HG03135 (cell line): Measurements from ENCODE around the gene TNXB.
"Not testable (repeated sequence)": the region's sequence is repeated elsewhere in the genome, so short reads cannot be mapped to it uniquely, and the experiment has no call there.

ENCODE experiments used
- ATAC-seq: cut with Tn5 transposase; IDR thresholded peaks from one replicate; pipeline ENCODE4 v1.9.1; 2021; ENCODE audit warnings: mild to moderate bottlenecking, moderate library complexity; ENCODE audit not compliant: unreplicated experiment

TNXB gene

DNA sequence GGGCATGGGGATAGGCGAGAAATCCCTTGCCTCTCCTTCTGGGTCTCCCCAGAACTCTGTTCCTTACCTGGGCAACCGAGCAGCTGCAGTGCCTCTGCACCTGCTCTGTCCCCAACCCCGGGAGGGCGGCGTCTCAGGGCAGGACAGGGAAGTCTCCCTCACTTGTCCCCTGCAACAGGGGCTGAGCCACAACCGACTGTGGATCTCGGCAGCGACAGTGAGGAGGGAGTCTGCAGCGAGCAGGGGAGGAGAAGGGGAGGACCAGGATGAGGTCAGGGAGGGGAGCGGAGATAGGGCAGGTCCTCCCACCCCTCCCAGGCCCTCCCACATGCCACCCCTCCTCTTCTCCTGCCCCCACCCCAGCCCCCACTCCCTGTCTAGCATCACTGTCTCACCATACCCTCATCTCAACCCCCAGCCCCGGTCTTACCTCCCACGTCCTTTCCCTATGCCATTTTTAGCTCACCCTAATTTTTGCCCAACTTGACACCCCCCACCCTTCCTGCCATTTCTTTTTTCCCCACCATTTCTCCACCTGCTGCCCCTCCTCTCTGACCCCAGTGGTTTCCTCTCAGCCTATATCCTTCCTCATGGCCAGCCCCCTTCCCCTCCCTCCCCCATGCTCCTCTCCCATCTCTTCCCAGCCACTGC lies at the start of gene TNXB:
TNXB (minus strand) TSS at position 225 of the 651 bp plus-strand sequence. CDS start 11,140 bp downstream, outside the sequence.
- ATAC-seq = no peak

DNA sequence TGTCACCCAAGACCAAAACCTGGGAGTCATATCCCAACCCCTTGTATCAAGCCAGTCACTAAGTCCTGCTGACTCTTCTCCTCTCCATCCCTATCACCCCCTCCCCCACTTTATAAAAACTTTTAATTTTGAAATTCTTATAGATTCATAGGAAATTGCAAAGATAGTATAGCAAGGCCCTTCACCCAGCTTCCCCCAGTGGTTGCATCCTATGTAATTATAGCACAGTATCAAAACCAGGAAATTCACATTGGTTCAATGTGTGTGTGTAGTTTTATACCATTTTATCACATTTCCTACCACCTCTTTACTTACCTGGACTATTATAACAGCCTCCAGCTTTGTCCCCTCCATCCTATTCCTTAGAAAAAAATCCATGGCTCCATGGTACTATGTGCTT lies 48.9 kb upstream of the TNXB start:
- no peak for ATAC-seq

- ATAC-seq = no peak
Observed at GRCh38 chr6:32156891-32157290, 47.8 kb upstream of the TNXB start.

GRCh38 chr6:32154514-32155161 lies 45.5 kb upstream of the TNXB start:
- ATAC-seq = peak; percentile 52

- no peak for ATAC-seq
Observed at GRCh38 chr6:32153564-32154513, 44.7 kb upstream of the TNXB start, which contains the start of gene PPT2. Gene PPT2, plus strand, starts transcription at chr6:32154141. Its CDS starts 454 bp downstream, at chr6:32154595.

DNA sequence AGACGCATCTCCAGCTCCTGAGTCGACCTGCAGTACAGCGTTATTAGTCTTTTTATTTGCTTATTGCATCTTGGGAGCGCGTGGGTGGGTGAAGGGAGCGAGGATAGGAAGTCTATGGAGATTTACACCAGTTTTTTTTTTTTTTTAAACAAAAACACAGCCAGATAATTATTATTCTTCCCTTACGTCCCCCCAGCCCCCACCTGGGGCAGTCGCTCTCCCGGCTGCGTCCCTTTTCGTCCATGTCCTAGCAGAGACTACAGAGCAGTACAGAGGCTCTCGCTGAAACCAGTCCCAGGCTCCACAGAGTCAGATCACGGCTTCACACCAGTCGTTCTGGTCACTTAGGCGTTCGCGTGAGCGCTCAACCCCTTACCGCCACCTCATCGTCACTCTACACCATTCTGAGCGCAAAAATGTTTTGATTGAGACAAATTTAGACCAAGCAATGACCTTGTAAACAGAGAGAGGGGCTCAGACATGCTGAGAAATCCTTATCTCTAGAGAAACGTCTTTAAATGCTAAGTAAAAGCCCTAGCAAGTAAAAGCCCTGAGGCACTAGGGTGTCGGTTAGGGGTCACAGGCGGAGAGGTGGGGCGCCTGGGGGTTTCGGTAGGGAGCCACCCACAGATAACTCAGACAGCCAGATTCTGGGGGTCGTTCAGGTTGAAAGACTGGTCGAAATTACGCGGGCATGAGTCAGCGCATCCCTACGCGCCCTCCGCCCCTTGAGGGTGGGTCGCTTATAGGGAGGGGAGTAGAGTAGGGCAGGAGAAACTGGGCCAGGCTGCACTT lies 43.8 kb upstream of the TNXB start:
- ATAC-seq = no peak

DNA sequence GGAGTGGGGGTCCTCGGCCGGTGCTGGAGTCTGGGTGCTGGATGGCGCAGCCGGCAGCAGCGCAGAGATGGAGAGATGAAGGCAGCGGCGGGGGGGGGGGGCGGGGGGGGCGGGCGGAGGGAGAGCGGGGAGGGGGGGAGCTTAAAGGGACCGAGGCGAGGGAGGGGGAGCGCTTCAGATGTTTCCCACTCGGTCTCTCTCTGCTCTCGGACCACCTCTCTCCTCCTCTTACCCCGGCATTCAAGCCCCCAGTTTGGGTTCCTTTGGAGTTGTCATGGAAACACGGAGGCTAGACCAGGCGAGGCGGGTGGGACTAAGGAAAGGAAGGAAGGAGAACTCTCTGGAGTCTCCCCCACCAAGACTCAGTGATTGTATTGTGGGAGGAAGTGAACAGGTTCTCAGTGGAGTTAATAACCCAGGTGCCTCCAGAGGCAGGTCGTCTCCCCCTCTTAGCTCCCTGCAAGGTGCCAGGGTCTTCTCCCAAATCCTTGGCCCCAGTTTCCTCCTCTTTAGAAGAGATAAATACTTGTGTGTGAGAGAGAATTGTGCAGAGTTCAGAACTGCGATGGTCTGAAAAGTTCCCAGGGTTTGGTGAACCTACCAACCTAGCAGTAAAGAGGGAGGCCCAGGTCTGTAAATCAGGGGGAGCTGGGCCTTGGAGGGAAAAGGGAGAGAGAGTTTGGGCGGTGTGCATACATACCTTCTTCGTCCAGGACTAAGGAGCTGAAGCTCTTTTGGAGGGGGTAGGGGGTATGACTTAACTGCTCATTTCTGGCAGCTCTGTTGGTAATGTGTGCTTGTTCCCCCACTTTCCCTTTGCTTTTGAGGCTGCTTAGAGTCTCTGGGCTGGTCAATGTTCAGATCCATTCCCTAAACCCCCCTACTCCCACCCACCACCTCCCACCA lies 43.0 kb upstream of the TNXB start, which contains the start of gene PRRT1:
PRRT1 (minus strand) TSS at position 77 of the 906 bp plus-strand sequence. CDS start 112 bp downstream, outside the sequence.
- ATAC-seq = no peak

GRCh38 chr6:32151181-32151862 lies 42.2 kb upstream of the TNXB start:
- ATAC-seq = no peak

- ATAC-seq = no peak
Observed at GRCh38 chr6:32149932-32150870, 41.1 kb upstream of the TNXB start.

GRCh38 chr6:32149092-32149755 lies 40.1 kb upstream of the TNXB start:
- no peak for ATAC-seq

GRCh38 chr6:32148289-32149091 lies 39.4 kb upstream of the TNXB start:
- ATAC-seq = no peak

DNA sequence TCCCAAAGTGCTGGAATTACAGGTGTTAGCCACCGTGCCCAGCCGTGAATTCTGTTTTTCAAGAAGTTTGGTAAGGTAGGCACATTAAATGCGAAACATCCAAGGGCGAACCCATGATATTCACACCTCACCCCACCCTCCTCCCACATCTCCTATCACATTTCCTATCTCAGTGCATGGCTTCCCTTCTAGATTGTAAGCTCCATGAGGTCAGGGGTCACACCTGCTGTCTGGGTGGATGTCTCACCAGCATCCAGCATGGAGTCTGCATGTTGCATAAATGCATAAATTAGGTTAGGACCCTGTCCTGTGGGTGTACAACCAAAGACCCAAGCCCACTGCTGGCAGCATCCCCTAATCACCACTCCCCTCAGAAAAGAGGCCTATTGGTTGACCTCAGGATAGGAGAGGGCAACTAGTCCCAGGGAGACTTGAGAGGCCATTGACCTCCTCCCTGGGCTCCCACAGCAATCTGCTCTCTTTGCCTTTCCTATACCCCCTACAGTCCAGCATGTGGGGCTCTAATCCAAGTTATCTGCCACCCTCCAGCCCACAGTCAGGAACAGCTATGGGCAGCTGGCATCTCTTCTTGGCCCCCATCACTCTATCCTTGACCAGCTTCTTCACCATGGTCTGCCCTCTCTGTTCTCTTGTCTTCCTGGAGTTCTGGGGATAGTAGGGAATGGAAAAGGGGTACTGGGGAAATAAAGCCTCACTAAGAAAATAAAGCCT lies 38.4 kb upstream of the TNXB start:
- no peak for ATAC-seq

DNA sequence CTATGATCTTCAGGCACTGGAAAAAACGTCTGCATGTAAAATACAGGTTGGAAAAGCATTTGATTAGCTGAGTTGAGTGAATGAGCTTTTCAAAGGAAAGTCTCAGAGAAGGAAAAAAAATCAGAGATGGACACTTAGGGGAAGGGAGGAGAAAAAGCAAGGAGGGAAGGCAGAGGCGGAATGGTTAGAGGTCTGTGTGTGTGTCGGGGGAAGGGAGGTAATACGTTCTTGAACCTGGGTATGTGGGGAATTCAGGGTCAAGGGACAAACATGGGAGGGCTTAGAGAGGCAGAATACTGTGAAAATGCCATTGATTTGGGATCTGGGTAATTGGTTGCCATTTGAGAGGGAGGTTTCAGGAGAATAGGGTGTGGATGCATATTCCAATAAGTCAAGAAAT lies 37.5 kb upstream of the TNXB start:
- no peak for ATAC-seq

- ATAC-seq = no peak
Observed at GRCh38 chr6:32146287-32146686, 37.1 kb upstream of the TNXB start.

GRCh38 chr6:32144238-32144637 lies 35.1 kb upstream of the TNXB start:
- not testable (repeated sequence) for ATAC-seq
